Astrocyte of the spinal cord (primary cell): Measurements from ENCODE around the gene KIAA0753.

Experiments used
- DNase-seq: peaks from one replicate; pipeline ENCODE4 v3.0.0; 2011; ENCODE audit warnings: low read depth, low spot score
- H3K4me3 ChIP-seq: 2 replicates; pipeline ENCODE4 v1.5.1; 2011; ENCODE audit warnings: low read depth, mild to moderate bottlenecking, low read length, moderate library complexity
- CTCF ChIP-seq: IDR thresholded peaks from 2 replicates; pipeline ENCODE4 v1.5.1; 2012; ENCODE audit warnings: low read depth, mild to moderate bottlenecking, low read length, inconsistent platforms
- in situ Hi-C: cut with HindIII; loops from 2 replicates; pipeline ENCODE4 v1.10.0; 2017; ENCODE audit warnings: low sequenced_read_pairs

Gene KIAA0753

GRCh38 chr17:6561446-6561845 is 79.1 kb downstream of the KIAA0753 start:
- no peak for TF ChIP-seq CTCF
- in situ Hi-C loops = no loop called here
- no peak overlapping the region for H3K4me3 ChIP-seq
- DNase-seq = no peak

GRCh38 chr17:6560496-6560895 is 80.0 kb downstream of the KIAA0753 start:
- TF ChIP-seq CTCF = no peak
- no peak overlapping the region for H3K4me3 ChIP-seq
- in situ Hi-C loops = no loop called here
- no peak for DNase-seq

GRCh38 chr17:6559753-6560215 is 80.7 kb downstream of the KIAA0753 start:
- TF ChIP-seq CTCF = no peak
- no peak for DNase-seq
- in situ Hi-C loops = no loop called here
- H3K4me3 ChIP-seq = no peak overlapping the region

- no peak for TF ChIP-seq CTCF
- in situ Hi-C loops = no loop called here
These were observed 81.4 kb downstream of the KIAA0753 start for GRCh38 chr17:6558932-6559752.

GRCh38 chr17:6558276-6558675 is 82.2 kb downstream of the KIAA0753 start:
- H3K4me3 ChIP-seq = no peak overlapping the region
- TF ChIP-seq CTCF = no peak
- in situ Hi-C loops = no loop called here

More at GRCh38 chr17:6558932-6559752, 81.4 kb downstream of the KIAA0753 start:
- H3K4me3 ChIP-seq = no peak overlapping the region
- DNase-seq = no peak

GRCh38 chr17:6557040-6557438 is 83.5 kb downstream of the KIAA0753 start:
- in situ Hi-C loops = no loop called here
- no peak overlapping the region for H3K4me3 ChIP-seq
- no peak for DNase-seq
- TF ChIP-seq CTCF = no peak

More at GRCh38 chr17:6558276-6558675, 82.2 kb downstream of the KIAA0753 start:
- no peak for DNase-seq
